ENCODE results near the gene CRYGS. TPM values are rescaled to one million over a fixed set of nuclear protein-coding genes. Genes with fewer than 3 reads are reported as not detected.

Gene CRYGS
- total RNA-seq, 1 experiment from 2014 or later = 4.3 TPM

DNA sequence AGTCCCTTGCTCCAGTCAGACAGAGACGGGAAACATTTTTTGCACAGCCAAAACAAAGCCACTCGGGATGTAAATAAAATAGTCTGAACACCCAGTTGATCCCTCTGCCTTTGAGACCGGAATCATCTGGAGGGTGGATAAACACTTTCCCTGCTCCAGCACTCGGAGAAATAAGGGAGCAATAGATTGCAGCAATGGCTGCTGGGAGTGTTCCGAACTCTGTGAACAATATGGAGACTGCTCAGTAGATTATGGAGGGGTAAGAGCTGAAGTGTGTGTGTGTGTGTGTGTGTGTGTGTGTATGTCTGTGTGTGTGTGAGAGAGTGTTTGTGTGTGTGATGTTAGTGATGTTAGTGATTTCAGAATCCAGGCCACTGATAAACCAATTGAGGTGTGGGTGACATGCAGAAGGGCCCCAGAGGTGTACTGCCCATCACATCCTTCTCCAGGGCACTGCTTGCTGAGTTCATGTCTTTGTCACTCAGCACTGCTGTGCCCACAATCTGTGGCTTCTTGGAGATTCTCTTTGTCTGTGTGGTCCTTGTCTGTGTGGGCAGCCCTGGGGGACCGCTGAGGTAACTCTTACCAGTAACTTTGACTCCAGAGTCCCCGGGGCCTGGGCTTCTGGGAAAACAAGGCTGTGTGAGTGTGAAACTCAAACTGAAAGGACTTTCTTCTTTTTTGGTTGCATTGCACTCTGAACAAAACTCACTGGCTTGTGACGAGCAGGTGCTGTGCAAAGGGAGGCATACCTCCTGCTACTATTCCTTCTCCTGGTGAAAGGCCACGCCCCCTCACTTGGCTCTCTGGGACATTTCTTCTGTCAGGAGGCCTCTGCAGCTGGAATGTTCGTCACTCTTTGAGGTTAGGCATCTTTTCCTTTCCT is 23.0 kb downstream of the CRYGS start:
- CTCF ChIA-PET = no interaction called here

More for the DNA sequence above, 23.0 kb downstream of the CRYGS start:
- POLR2A ChIA-PET = no interaction called here
- TF ChIP-seq EZH2phosphoT487 (IDR thresholded peaks at IDR 0.05; ENCODE audit: borderline replicate concordance) (no peak), SRF (IDR thresholded peaks at IDR 0.05; ENCODE audit: low read depth) (no peak), FOSL1 (IDR thresholded peaks at IDR 0.05; ENCODE audit: low read depth) (no peak), POLR2AphosphoS5 (IDR thresholded peaks at IDR 0.05; ENCODE audit: low read depth, low read length) (no peak), ZNF274 (IDR thresholded peaks at IDR 0.05; ENCODE audit: low read depth, low read length) (no peak), POLR2A (IDR thresholded peaks at IDR 0.05; ENCODE audit: borderline replicate concordance, extremely low read depth, insufficient read depth, insufficient read length) (no peak), YY1 (IDR thresholded peaks at IDR 0.05; ENCODE audit: extremely low read depth, insufficient replicate concordance, low read depth, low read length) (no peak), CEBPB (IDR thresholded peaks at IDR 0.05; ENCODE audit: low read depth) (no peak), RAD21 (IDR thresholded peaks at IDR 0.05; ENCODE audit: low read depth) (no peak), EGR1 (IDR thresholded peaks at IDR 0.05; ENCODE audit: low read depth) (no peak), SP1 (IDR thresholded peaks at IDR 0.05; ENCODE audit: low read depth) (no peak)
- TF ChIP-seq, protein P1, sequence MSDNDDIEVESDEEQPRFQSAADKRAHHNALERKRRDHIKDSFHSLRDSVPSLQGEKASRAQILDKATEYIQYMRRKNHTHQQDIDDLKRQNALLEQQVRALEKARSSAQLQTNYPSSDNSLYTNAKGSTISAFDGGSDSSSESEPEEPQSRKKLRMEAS (IDR thresholded peaks at IDR 0.05) = no peak
- TF ChIP-seq, protein P2, sequence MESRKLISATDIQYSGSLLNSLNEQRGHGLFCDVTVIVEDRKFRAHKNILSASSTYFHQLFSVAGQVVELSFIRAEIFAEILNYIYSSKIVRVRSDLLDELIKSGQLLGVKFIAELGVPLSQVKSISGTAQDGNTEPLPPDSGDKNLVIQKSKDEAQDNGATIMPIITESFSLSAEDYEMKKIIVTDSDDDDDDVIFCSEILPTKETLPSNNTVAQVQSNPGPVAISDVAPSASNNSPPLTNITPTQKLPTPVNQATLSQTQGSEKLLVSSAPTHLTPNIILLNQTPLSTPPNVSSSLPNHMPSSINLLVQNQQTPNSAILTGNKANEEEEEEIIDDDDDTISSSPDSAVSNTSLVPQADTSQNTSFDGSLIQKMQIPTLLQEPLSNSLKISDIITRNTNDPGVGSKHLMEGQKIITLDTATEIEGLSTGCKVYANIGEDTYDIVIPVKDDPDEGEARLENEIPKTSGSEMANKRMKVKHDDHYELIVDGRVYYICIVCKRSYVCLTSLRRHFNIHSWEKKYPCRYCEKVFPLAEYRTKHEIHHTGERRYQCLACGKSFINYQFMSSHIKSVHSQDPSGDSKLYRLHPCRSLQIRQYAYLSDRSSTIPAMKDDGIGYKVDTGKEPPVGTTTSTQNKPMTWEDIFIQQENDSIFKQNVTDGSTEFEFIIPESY (IDR thresholded peaks at IDR 0.05; ENCODE audit: extremely low read depth, insufficient replicate concordance, low read length) = no peak
- TF ChIP-seq, protein P3, sequence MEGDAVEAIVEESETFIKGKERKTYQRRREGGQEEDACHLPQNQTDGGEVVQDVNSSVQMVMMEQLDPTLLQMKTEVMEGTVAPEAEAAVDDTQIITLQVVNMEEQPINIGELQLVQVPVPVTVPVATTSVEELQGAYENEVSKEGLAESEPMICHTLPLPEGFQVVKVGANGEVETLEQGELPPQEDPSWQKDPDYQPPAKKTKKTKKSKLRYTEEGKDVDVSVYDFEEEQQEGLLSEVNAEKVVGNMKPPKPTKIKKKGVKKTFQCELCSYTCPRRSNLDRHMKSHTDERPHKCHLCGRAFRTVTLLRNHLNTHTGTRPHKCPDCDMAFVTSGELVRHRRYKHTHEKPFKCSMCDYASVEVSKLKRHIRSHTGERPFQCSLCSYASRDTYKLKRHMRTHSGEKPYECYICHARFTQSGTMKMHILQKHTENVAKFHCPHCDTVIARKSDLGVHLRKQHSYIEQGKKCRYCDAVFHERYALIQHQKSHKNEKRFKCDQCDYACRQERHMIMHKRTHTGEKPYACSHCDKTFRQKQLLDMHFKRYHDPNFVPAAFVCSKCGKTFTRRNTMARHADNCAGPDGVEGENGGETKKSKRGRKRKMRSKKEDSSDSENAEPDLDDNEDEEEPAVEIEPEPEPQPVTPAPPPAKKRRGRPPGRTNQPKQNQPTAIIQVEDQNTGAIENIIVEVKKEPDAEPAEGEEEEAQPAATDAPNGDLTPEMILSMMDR (IDR thresholded peaks at IDR 0.05 in 2 of 3, conservative IDR thresholded peaks at IDR 0.05 in 1 of 3; ENCODE audit: borderline replicate concordance in 1 of 3, insufficient read depth in 1 of 3, low read depth in 2 of 3, low read length in 2 of 3) = no peak
- TF ChIP-seq, protein P4, sequence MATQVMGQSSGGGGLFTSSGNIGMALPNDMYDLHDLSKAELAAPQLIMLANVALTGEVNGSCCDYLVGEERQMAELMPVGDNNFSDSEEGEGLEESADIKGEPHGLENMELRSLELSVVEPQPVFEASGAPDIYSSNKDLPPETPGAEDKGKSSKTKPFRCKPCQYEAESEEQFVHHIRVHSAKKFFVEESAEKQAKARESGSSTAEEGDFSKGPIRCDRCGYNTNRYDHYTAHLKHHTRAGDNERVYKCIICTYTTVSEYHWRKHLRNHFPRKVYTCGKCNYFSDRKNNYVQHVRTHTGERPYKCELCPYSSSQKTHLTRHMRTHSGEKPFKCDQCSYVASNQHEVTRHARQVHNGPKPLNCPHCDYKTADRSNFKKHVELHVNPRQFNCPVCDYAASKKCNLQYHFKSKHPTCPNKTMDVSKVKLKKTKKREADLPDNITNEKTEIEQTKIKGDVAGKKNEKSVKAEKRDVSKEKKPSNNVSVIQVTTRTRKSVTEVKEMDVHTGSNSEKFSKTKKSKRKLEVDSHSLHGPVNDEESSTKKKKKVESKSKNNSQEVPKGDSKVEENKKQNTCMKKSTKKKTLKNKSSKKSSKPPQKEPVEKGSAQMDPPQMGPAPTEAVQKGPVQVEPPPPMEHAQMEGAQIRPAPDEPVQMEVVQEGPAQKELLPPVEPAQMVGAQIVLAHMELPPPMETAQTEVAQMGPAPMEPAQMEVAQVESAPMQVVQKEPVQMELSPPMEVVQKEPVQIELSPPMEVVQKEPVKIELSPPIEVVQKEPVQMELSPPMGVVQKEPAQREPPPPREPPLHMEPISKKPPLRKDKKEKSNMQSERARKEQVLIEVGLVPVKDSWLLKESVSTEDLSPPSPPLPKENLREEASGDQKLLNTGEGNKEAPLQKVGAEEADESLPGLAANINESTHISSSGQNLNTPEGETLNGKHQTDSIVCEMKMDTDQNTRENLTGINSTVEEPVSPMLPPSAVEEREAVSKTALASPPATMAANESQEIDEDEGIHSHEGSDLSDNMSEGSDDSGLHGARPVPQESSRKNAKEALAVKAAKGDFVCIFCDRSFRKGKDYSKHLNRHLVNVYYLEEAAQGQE (IDR thresholded peaks at IDR 0.05; ENCODE audit: low read depth) = no peak
- no peak overlapping the region for H2AFZ ChIP-seq (ENCODE audit: low read depth, low read length, poor library complexity, severe bottlenecking)
- no peaks in the 10 kb centered on the region for H3K9me3 ChIP-seq (ENCODE audit: control insufficient read depth in 1 of 2, insufficient read depth in 1 of 2, low read depth in 1 of 2, low read length in 2 of 2)
- no peaks in the 10 kb centered on the region for H3K79me2 ChIP-seq (ENCODE audit: insufficient read depth, low read length)
- no peak for ATAC-seq
- no TSS peak for BruUV-seq (replicated peaks)
- no peak overlapping the region for H3K9ac ChIP-seq (ENCODE audit: low read length)
- no peak for DNase-seq (ENCODE audit: low read depth, low spot score)
- no peak overlapping the region for H3K4me3 ChIP-seq (replicated peaks in 1 of 2; ENCODE audit: low read depth in 1 of 2, low read length in 2 of 2)
- no peak overlapping the region for H3K4me2 ChIP-seq (ENCODE audit: low read length)
- intact Hi-C loops (cut with micrococcal nuclease) = no loop called here
- no peaks in the 10 kb centered on the region for H3K9me2 ChIP-seq (ENCODE audit: insufficient read depth)
- peaks cover 18% of the 10 kb centered on the region; the same call in 1 of the 2 replicates for H3K27me3 ChIP-seq (ENCODE audit: insufficient read depth, low read length)
- no peaks in the 10 kb centered on the region for H3K36me3 ChIP-seq (ENCODE audit: control insufficient read depth in 1 of 2, insufficient read depth in 2 of 2, low read length in 2 of 2)
- RAD21 ChIA-PET (ENCODE audit: low non-redundant PET in 1 of 2, low total read pairs in 2 of 2, uncharacterized antibody in 2 of 2, unreplicated experiment in 2 of 2) = no interaction called here
- no peak overlapping the region for H3K27ac ChIP-seq (ENCODE audit: low read depth, low read length)
- H4K20me1 ChIP-seq (ENCODE audit: insufficient read depth) = no peaks in the 10 kb centered on the region
- no peaks in the 10 kb centered on the region for H3K4me1 ChIP-seq (ENCODE audit: control insufficient read depth in 1 of 2, insufficient read depth in 2 of 2, low read length in 2 of 2)

Data from HCT116 (cell line).